ENCODE data around the gene DIAPH1. TPM values are rescaled to one million over a fixed set of nuclear protein-coding genes. Genes with fewer than 3 reads are reported as not detected.

The DIAPH1 gene
- total RNA-seq, 1 experiment from 2014 or later: 117 TPM

DNA sequence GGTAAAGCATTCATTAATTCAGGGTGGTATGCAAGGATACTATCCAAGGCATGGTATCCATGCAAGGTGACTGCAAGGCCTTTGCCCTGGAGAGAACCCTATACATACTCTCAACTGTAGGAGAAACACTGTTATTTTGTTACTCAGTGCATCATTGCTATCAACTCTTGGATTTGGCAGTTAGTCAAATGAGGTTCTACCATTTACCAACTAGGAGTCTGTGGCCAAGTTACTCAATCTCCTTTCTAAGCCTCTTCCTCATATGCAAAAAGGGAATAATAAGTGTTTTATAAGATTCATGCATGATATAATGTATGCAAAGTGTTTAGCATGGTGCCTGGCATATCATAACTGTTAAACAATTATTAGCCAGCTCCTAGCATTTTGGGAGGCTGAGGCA, 139.0 kb downstream of the DIAPH1 start:
- no peak overlapping the region for H3K56ac ChIP-seq (ENCODE audit: insufficient read length, low read depth, low read length)
- Mint-ChIP-seq H3K4me1 (peaks cover 40 to 49% of the 10 kb centered on the region in 2 experiments), H3K36me3 (ENCODE audit: insufficient read depth in 1 of 3, low read depth in 3 of 3) (peaks cover 0 to 21% (median 8%) of the 10 kb centered on the region in 3 experiments; a peak in 4 of 7 replicates), H3K9me3 (peaks cover 0 to 23% of the 10 kb centered on the region in 2 experiments; a peak in 4 of 5 replicates), H3K27me3 (ENCODE audit: low read depth) (peaks cover 29% of the 10 kb centered on the region), H3K4me3 (no peak overlapping the region), H3K27ac (no peak overlapping the region)
- H2BK120ac ChIP-seq (ENCODE audit: low read depth, low read length, poor library complexity, severe bottlenecking): no peak overlapping the region
- H3T11ph ChIP-seq (ENCODE audit: low read length): no peak overlapping the region
- H2BK12ac ChIP-seq (ENCODE audit: insufficient read length, low read depth, low read length): no peak overlapping the region
- no peak for DNase-seq
- no peak overlapping the region for H3K4ac ChIP-seq (ENCODE audit: low read depth, low read length)
- TF ChIP-seq, protein P1, sequence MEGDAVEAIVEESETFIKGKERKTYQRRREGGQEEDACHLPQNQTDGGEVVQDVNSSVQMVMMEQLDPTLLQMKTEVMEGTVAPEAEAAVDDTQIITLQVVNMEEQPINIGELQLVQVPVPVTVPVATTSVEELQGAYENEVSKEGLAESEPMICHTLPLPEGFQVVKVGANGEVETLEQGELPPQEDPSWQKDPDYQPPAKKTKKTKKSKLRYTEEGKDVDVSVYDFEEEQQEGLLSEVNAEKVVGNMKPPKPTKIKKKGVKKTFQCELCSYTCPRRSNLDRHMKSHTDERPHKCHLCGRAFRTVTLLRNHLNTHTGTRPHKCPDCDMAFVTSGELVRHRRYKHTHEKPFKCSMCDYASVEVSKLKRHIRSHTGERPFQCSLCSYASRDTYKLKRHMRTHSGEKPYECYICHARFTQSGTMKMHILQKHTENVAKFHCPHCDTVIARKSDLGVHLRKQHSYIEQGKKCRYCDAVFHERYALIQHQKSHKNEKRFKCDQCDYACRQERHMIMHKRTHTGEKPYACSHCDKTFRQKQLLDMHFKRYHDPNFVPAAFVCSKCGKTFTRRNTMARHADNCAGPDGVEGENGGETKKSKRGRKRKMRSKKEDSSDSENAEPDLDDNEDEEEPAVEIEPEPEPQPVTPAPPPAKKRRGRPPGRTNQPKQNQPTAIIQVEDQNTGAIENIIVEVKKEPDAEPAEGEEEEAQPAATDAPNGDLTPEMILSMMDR (conservative IDR thresholded peaks at IDR 0.05): no peak
- no peak overlapping the region for H3K4me2 ChIP-seq (ENCODE audit: insufficient read depth, insufficient read length, low read length)
- no peak overlapping the region for H4K5ac ChIP-seq (ENCODE audit: insufficient read length, low read depth, low read length)
- no peaks in the 10 kb centered on the region for H4K20me1 ChIP-seq (ENCODE audit: control insufficient read depth, insufficient read depth, insufficient read length)
- H3K79me2 ChIP-seq (ENCODE audit: insufficient read depth, low read length): no peaks in the 10 kb centered on the region
- H3K9ac ChIP-seq (ENCODE audit: extremely low read depth, insufficient read length, low read length): no peak overlapping the region
- H3K4me1 ChIP-seq (ENCODE audit: insufficient read depth, low read length): 0 out of 2 replicates have a peak, but pooled peaks cover 2% of the 10 kb centered on the region
- H3K14ac ChIP-seq (ENCODE audit: insufficient read depth, low read length): no peak overlapping the region
- no peak overlapping the region for H2BK20ac ChIP-seq (ENCODE audit: low read depth, low read length, poor library complexity, severe bottlenecking)
- no peak overlapping the region for H3K23ac ChIP-seq (ENCODE audit: insufficient read length, low read depth, low read length)
- H2BK5ac ChIP-seq (ENCODE audit: insufficient read length, low read length): no peak overlapping the region
- H3K9me3 ChIP-seq (ENCODE audit: control insufficient read depth, low read depth, low read length): peaks cover 5% of the 10 kb centered on the region
- peaks cover 15% of the 10 kb centered on the region for H3K27me3 ChIP-seq (ENCODE audit: insufficient read depth, low read length)
- no peak overlapping the region for H2AK5ac ChIP-seq (ENCODE audit: insufficient read length, low read length)
- peaks cover 17% of the 10 kb centered on the region for H3K23me2 ChIP-seq (ENCODE audit: insufficient read length, low read depth, low read length, poor library complexity, severe bottlenecking)
- no peaks in the 10 kb centered on the region for H3K79me1 ChIP-seq (ENCODE audit: insufficient read depth, low read depth, low read length, poor library complexity, severe bottlenecking)
- no peak overlapping the region for H3K27ac ChIP-seq (ENCODE audit: insufficient read length, low read depth, low read length)
- H3K18ac ChIP-seq (ENCODE audit: insufficient read length, low read depth, low read length): no peak overlapping the region
- H2AFZ ChIP-seq (ENCODE audit: low read length): no peak overlapping the region
- no peak overlapping the region for H2BK15ac ChIP-seq (ENCODE audit: low read depth, low read length)
- H4K91ac ChIP-seq (ENCODE audit: insufficient read length, low read depth, low read length): no peak overlapping the region
- H4K8ac ChIP-seq (replicated peaks; ENCODE audit: insufficient read length, low read depth, low read length): no peak overlapping the region

Measured in H9 (cell line).